RPMI7951 (cell line): ENCODE data around the gene NCK2. TPM values are rescaled to one million over a fixed set of nuclear protein-coding genes. Genes with fewer than 3 reads are reported as not detected.

Source experiments
- DNase-seq: peaks from one replicate; pipeline ENCODE4 v3.0.0-alpha.2; 2012; ENCODE audit warnings: low read depth
- total RNA-seq: library from RNA; depleted of rRNA; stranded (reverse); fragments of >200 nt; shearing (Covaris generic); gene quantifications from 2 replicates; pipeline ENCODE4 v1.2.3, GENCODE V29; 2014

The NCK2 gene
- total RNA-seq, 1 experiment from 2014 or later: 34.5 TPM

- DNase-seq: peak; percentile 90
Measured at GRCh38 chr2:105734762-105735538, 9.8 kb upstream of the NCK2 start.

- DNase-seq: no peak
Measured at GRCh38 chr2:105736145-105736544, 8.6 kb upstream of the NCK2 start.

GRCh38 chr2:105737980-105738657 lies 6.6 kb upstream of the NCK2 start:
- peak; percentile 40 for DNase-seq

- DNase-seq: no peak
Measured at GRCh38 chr2:105738658-105739241, 6.0 kb upstream of the NCK2 start.

- peak; percentile 50 for DNase-seq
Measured at GRCh38 chr2:105739426-105739825, 5.3 kb upstream of the NCK2 start.

GRCh38 chr2:105739944-105740530 lies 4.7 kb upstream of the NCK2 start:
- DNase-seq: peak; percentile 28

GRCh38 chr2:105741174-105741573 lies 3.5 kb upstream of the NCK2 start:
- DNase-seq: no peak

- no peak for DNase-seq
Measured at GRCh38 chr2:105741617-105742016, 3.1 kb upstream of the NCK2 start.

GRCh38 chr2:105744091-105744908 lies 412 bp upstream of the NCK2 start:
- peak; percentile 63 for DNase-seq

- DNase-seq: no peak
Measured at GRCh38 chr2:105746177-105747080, 1.7 kb downstream of the NCK2 start.

- no peak for DNase-seq
Measured at GRCh38 chr2:105747254-105747894, 2.7 kb downstream of the NCK2 start.

- DNase-seq: peak; percentile 19
Measured at GRCh38 chr2:105747991-105748390, 3.3 kb downstream of the NCK2 start.

- DNase-seq: peak; percentile 17
Measured at GRCh38 chr2:105748566-105748965, 3.9 kb downstream of the NCK2 start.

- no peak for DNase-seq
Measured at GRCh38 chr2:105749583-105750400, 5.1 kb downstream of the NCK2 start.

GRCh38 chr2:105750735-105751134 lies 6.0 kb downstream of the NCK2 start:
- DNase-seq: no peak

- no peak for DNase-seq
Measured at GRCh38 chr2:105751272-105751671, 6.6 kb downstream of the NCK2 start.

GRCh38 chr2:105752691-105753358 lies 8.1 kb downstream of the NCK2 start:
- no peak for DNase-seq

- DNase-seq: no peak
Measured at GRCh38 chr2:105753380-105753779, 8.7 kb downstream of the NCK2 start.

- no peak for DNase-seq
Measured at GRCh38 chr2:105754011-105754410, 9.3 kb downstream of the NCK2 start.
